HCT116 (cell line): Measurements from ENCODE around the gene MAB21L3. TPM values are rescaled to one million over a fixed set of nuclear protein-coding genes. Genes with fewer than 3 reads are reported as not detected.

Experiments
- ATAC-seq: fragments of 200-7000 bp; cut with Tn5 transposase; 2 replicates; pipeline ENCODE4 v1.9.1; 2020; ENCODE audit warnings: mild to moderate bottlenecking, moderate library complexity
- BruUV-seq: library from RNA; stranded (reverse); fragments of 400-500 nt; replicated peaks from 2 replicates; lab custom pipeline; 2021; lab: Mats Ljungman, UMichigan
- CTCF ChIA-PET: fragments of 300-600 bp; sonication (Branson Sonifier 250); formaldehyde crosslinking; loops from one replicate; lab custom pipeline; 2021; ENCODE audit warnings: antibody characterized with exemption; lab: Charles Lee
- POLR2A ChIA-PET: fragments of 300-600, 350-600 bp; sonication (Branson Sonifier 250); formaldehyde crosslinking; loops from one replicate; lab custom pipeline; 2021; ENCODE audit warnings: antibody characterized with exemption; lab: Charles Lee
- RAD21 ChIA-PET, 2 experiments: fragments of 300-600 bp; sonication (Branson Sonifier 250); formaldehyde crosslinking; loops; one replicate each; lab custom pipeline; 2023; ENCODE audit warnings: low total read pairs in 2 of 2; ENCODE audit not compliant: uncharacterized antibody in 2 of 2, unreplicated experiment in 2 of 2, low non-redundant PET in 1 of 2; lab: Charles Lee
- DNase-seq: peaks from one replicate; pipeline ENCODE4 v3.0.0-alpha.2; 2010; ENCODE audit warnings: low read depth, low spot score
- H2AFZ ChIP-seq: fragments of 200-600 bp; shearing (Covaris generic), sonication (generic); 2 replicates; pipeline ENCODE4 v1.6.1; 2017; ENCODE audit warnings: low read depth, mixed run types, mixed read lengths, antibody characterized with exemption, low read length; ENCODE audit not compliant: poor library complexity, severe bottlenecking
- H3K27ac ChIP-seq: 2 replicates; pipeline ENCODE4 v1.5.1; 2012; ENCODE audit warnings: low read depth, low read length
- H3K27me3 ChIP-seq: fragments of 200-600 bp; sonication (generic); 2 replicates; pipeline ENCODE4 v1.6.1; 2016; ENCODE audit warnings: mixed run types, low read length, mixed read lengths; ENCODE audit not compliant: insufficient read depth
- H3K36me3 ChIP-seq, 2 experiments: fragments of 200-500 bp in 1 of 2; fragments of 200-600 bp in 1 of 2; sonication (Bioruptor generic) in 1 of 2; sonication (generic) in 1 of 2; 2 replicates each; pipeline versions ENCODE4 v1.5.1 to v1.6.1; 2014 to 2016; ENCODE audit warnings: low read length in 2 of 2, inconsistent platforms in 1 of 2, mixed read lengths in 1 of 2, mixed run types in 1 of 2; ENCODE audit not compliant: insufficient read depth in 2 of 2, control insufficient read depth in 1 of 2
- H3K4me1 ChIP-seq, 2 experiments: fragments of 200-600 bp in 1 of 2; sonication (generic) in 1 of 2; 2 replicates each; pipeline versions ENCODE4 v1.5.1 to v1.6.1; 2012 to 2017; ENCODE audit warnings: low read length in 2 of 2, inconsistent platforms in 1 of 2, mild to moderate bottlenecking in 1 of 2, mixed read lengths in 1 of 2, mixed run types in 1 of 2, moderate library complexity in 1 of 2; ENCODE audit not compliant: insufficient read depth in 2 of 2, control insufficient read depth in 1 of 2
- H3K4me2 ChIP-seq: fragments of 200-600 bp; sonication (generic); 2 replicates; pipeline ENCODE4 v1.6.1; 2017; ENCODE audit warnings: mixed run types, low read length, mixed read lengths
- H3K4me3 ChIP-seq, 2 experiments: fragments of 200-600 bp in 1 of 2; sonication (generic) in 1 of 2; replicated peaks in 1 of 2; 2 replicates each; pipeline ENCODE4 v1.5.1; 2011 to 2016; ENCODE audit warnings: low read length in 2 of 2, control low read depth in 1 of 2, low read depth in 1 of 2, mild to moderate bottlenecking in 1 of 2, mixed read lengths in 1 of 2, mixed run types in 1 of 2
- H3K79me2 ChIP-seq: fragments of 200-600 bp; sonication (generic); 2 replicates; pipeline ENCODE4 v1.6.1; 2017; ENCODE audit warnings: mild to moderate bottlenecking, mixed run types, low read length, moderate library complexity, mixed read lengths; ENCODE audit not compliant: insufficient read depth
- H3K9ac ChIP-seq: fragments of 200-600 bp; sonication (generic); 2 replicates; pipeline ENCODE4 v1.6.1; 2016; ENCODE audit warnings: low read length, mixed read lengths
- H3K9me2 ChIP-seq: fragments of 200-600 bp; sonication (generic), shearing (Covaris generic); 2 replicates; pipeline ENCODE4 v1.6.1; 2017; ENCODE audit warnings: mixed run types, mild to moderate bottlenecking, moderate library complexity; ENCODE audit not compliant: insufficient read depth
- H3K9me3 ChIP-seq, 2 experiments: fragments of 200-500 bp in 1 of 2; fragments of 200-600 bp in 1 of 2; sonication (Bioruptor generic) in 1 of 2; sonication (generic) in 1 of 2; 2 replicates each; pipeline ENCODE4 v1.6.1; 2014 to 2017; ENCODE audit warnings: low read length in 2 of 2, mixed read lengths in 2 of 2, inconsistent platforms in 1 of 2, low read depth in 1 of 2, mild to moderate bottlenecking in 1 of 2, mixed run types in 1 of 2, moderate library complexity in 1 of 2; ENCODE audit not compliant: control insufficient read depth in 1 of 2, insufficient read depth in 1 of 2
- H4K20me1 ChIP-seq: fragments of 200-600 bp; sonication (generic), shearing (Covaris generic); 2 replicates; pipeline ENCODE4 v1.6.1; 2017; ENCODE audit warnings: mixed run types, mild to moderate bottlenecking, moderate library complexity; ENCODE audit not compliant: insufficient read depth
- ATF3 ChIP-seq: IDR thresholded peaks from 2 replicates; pipeline ENCODE4 v1.6.1; 2012
- EGR1 ChIP-seq: IDR thresholded peaks from 2 replicates; pipeline ENCODE4 v1.6.1; 2012; ENCODE audit warnings: low read depth
- ELF1 ChIP-seq: IDR thresholded peaks from 2 replicates; pipeline ENCODE4 v1.6.1; 2012; ENCODE audit warnings: low read depth, borderline replicate concordance
- EZH2 ChIP-seq: fragments of 200-600 bp; sonication (generic); IDR thresholded peaks from 2 replicates; pipeline ENCODE4 v1.6.1; 2017; ENCODE audit warnings: antibody characterized with exemption, mixed run types
- EZH2phosphoT487 ChIP-seq: fragments of 200-600 bp; IDR thresholded peaks from 2 replicates; pipeline ENCODE4 v1.6.1; 2018; ENCODE audit warnings: antibody characterized with exemption, borderline replicate concordance
- POLR2A ChIP-seq: IDR thresholded peaks from 2 replicates; pipeline ENCODE4 v1.7.0; 2011; ENCODE audit warnings: borderline replicate concordance; ENCODE audit not compliant: insufficient read depth, insufficient read length; ENCODE audit errors: extremely low read depth
- RAD21 ChIP-seq: IDR thresholded peaks from 2 replicates; pipeline ENCODE4 v1.6.1; 2012; ENCODE audit warnings: low read depth, mild to moderate bottlenecking
- REST ChIP-seq: IDR thresholded peaks from 2 replicates; pipeline ENCODE4 v1.6.1; 2012; ENCODE audit warnings: low read depth
- SRF ChIP-seq: IDR thresholded peaks from 2 replicates; pipeline ENCODE4 v1.6.1; 2012; ENCODE audit warnings: low read depth
- TCF7L2 ChIP-seq: IDR thresholded peaks from 2 replicates; pipeline ENCODE4 v1.7.0; 2011; ENCODE audit warnings: borderline replicate concordance, inconsistent platforms; ENCODE audit not compliant: insufficient read depth, insufficient read length; ENCODE audit errors: extremely low read depth
- ZFX ChIP-seq: fragments of 450-650 bp; IDR thresholded peaks from 2 replicates; pipeline ENCODE4 v1.6.1; 2017
- ZNF274 ChIP-seq: fragments of 200-500 bp; sonication (Bioruptor generic); IDR thresholded peaks from 2 replicates; pipeline ENCODE4 v1.6.1; 2014; ENCODE audit warnings: mild to moderate bottlenecking, low read depth, low read length, inconsistent platforms
- intact Hi-C: fragments of 100-400 bp; cut with micrococcal nuclease; formaldehyde crosslinking; loops from 2 replicates; pipeline ENCODE4 v1.10.0; 2022
- total RNA-seq: library from RNA; stranded (reverse); gene quantifications from one replicate; pipeline ENCODE4 v1.2.1, GENCODE V29; 2021; ENCODE audit not compliant: unreplicated experiment
- TF ChIP-seq, protein P1 (sequence below), 3 experiments: fragments of 200-600 bp in 1 of 3; sonication (generic) in 1 of 3; IDR thresholded peaks in 2 of 3; conservative IDR thresholded peaks in 1 of 3; 2 replicates each; pipeline ENCODE4 v1.5.1; 2012 to 2017; ENCODE audit warnings: low read depth in 2 of 3, low read length in 2 of 3, antibody characterized with exemption in 1 of 3, borderline replicate concordance in 1 of 3, control low read depth in 1 of 3, mild to moderate bottlenecking in 1 of 3, mixed read lengths in 1 of 3, mixed run types in 1 of 3, moderate library complexity in 1 of 3; ENCODE audit not compliant: insufficient read depth in 1 of 3
- TF ChIP-seq, protein P2 (sequence below): IDR thresholded peaks from 2 replicates; pipeline ENCODE4 v1.6.1; 2011; ENCODE audit warnings: mild to moderate bottlenecking, low read length, moderate library complexity; ENCODE audit not compliant: insufficient replicate concordance; ENCODE audit errors: extremely low read depth

MAB21L3 gene
- total RNA-seq, 1 experiment from 2014 or later = not detected

- RAD21 ChIA-PET = no interaction called here
- CTCF ChIA-PET = no interaction called here
- Histone ChIP-seq H4K20me1 (no peaks in the 10 kb centered on the region), H3K9ac (no peak overlapping the region), H3K27me3 (no peaks in the 10 kb centered on the region), H3K4me1 (peaks cover 5 to 24% of the 10 kb centered on the region in 2 experiments; a peak in 3 of 4 replicates), H3K27ac (no peak overlapping the region), H3K79me2 (no peaks in the 10 kb centered on the region), H2AFZ (no peak overlapping the region), H3K9me2 (no peaks in the 10 kb centered on the region), H3K36me3 (no peaks in the 10 kb centered on the region), H3K9me3 (no peaks in the 10 kb centered on the region), H3K4me3 (no peak overlapping the region), H3K4me2 (no peak overlapping the region)
- DNase-seq (no peak), ATAC-seq (no peak)
- POLR2A ChIA-PET = no interaction called here
- BruUV-seq = no TSS peak
- TF ChIP-seq RAD21 (no peak), ATF3 (no peak), SRF (no peak), ZNF274 (no peak), EZH2phosphoT487 (no peak), TCF7L2 (no peak), EGR1 (no peak), POLR2A (no peak), ZFX (no peak), ELF1 (no peak), EZH2 (no peak), REST (no peak)
- TF ChIP-seq, protein P1, sequence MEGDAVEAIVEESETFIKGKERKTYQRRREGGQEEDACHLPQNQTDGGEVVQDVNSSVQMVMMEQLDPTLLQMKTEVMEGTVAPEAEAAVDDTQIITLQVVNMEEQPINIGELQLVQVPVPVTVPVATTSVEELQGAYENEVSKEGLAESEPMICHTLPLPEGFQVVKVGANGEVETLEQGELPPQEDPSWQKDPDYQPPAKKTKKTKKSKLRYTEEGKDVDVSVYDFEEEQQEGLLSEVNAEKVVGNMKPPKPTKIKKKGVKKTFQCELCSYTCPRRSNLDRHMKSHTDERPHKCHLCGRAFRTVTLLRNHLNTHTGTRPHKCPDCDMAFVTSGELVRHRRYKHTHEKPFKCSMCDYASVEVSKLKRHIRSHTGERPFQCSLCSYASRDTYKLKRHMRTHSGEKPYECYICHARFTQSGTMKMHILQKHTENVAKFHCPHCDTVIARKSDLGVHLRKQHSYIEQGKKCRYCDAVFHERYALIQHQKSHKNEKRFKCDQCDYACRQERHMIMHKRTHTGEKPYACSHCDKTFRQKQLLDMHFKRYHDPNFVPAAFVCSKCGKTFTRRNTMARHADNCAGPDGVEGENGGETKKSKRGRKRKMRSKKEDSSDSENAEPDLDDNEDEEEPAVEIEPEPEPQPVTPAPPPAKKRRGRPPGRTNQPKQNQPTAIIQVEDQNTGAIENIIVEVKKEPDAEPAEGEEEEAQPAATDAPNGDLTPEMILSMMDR (IDR thresholded peaks at IDR 0.05 in 2 of 3, conservative IDR thresholded peaks at IDR 0.05 in 1 of 3; ENCODE audit: borderline replicate concordance in 1 of 3, insufficient read depth in 1 of 3, low read depth in 2 of 3, low read length in 2 of 3) = no peak
- TF ChIP-seq, protein P2, sequence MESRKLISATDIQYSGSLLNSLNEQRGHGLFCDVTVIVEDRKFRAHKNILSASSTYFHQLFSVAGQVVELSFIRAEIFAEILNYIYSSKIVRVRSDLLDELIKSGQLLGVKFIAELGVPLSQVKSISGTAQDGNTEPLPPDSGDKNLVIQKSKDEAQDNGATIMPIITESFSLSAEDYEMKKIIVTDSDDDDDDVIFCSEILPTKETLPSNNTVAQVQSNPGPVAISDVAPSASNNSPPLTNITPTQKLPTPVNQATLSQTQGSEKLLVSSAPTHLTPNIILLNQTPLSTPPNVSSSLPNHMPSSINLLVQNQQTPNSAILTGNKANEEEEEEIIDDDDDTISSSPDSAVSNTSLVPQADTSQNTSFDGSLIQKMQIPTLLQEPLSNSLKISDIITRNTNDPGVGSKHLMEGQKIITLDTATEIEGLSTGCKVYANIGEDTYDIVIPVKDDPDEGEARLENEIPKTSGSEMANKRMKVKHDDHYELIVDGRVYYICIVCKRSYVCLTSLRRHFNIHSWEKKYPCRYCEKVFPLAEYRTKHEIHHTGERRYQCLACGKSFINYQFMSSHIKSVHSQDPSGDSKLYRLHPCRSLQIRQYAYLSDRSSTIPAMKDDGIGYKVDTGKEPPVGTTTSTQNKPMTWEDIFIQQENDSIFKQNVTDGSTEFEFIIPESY = no peak
- intact Hi-C loops = no loop called here
Measured at GRCh38 chr1:116112388-116113140, 1.4 kb downstream of the MAB21L3 start.
